ENCODE measurements around the gene HBD.

Gene HBD

DNA sequence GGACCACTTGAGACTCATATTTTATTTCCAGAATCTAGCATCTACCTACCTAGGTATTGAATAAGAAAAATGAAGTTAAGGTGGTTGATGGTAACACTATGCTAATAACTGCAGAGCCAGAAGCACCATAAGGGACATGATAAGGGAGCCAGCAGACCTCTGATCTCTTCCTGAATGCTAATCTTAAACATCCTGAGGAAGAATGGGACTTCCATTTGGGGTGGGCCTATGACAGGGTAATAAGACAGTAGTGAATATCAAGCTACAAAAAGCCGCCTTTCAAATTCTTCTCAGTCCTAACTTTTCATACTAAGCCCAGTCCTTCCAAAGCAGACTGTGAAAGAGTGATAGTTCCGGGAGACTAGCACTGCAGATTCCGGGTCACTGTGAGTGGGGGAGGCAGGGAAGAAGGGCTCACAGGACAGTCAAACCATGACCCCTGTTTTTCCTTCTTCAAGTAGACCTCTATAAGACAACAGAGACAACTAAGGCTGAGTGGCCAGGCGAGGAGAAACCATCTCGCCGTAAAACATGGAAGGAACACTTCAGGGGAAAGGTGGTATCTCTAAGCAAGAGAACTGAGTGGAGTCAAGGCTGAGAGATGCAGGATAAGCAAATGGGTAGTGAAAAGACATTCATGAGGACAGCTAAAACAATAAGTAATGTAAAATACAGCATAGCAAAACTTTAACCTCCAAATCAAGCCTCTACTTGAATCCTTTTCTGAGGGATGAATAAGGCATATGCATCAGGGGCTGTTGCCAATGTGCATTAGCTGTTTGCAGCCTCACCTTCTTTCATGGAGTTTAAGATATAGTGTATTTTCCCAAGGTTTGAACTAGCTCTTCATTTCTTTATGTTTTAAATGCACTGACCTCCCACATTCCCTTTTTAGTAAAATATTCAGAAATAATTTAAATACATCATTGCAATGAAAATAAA is 9.5 kb downstream of the HBD start:
- no peaks in the 10 kb centered on the region for H3K4me1 ChIP-seq (ENCODE audit: control insufficient read depth in 2 of 2, insufficient read depth in 2 of 2, low read length in 2 of 2)
- no peaks in the 10 kb centered on the region for H3K9me3 ChIP-seq (ENCODE audit: control insufficient read depth in 2 of 2, low read length in 2 of 2)
- H3K27ac ChIP-seq (ENCODE audit: low read depth in 2 of 2, low read length in 2 of 2): no peak overlapping the region
- no peaks in the 10 kb centered on the region for H3K36me3 ChIP-seq (ENCODE audit: control insufficient read depth in 2 of 2, insufficient read depth in 2 of 2, low read length in 2 of 2)
- H3K9ac ChIP-seq (ENCODE audit: low read depth in 1 of 2, low read length in 2 of 2): no peak overlapping the region
- H3K4me3 ChIP-seq (ENCODE audit: low read length in 2 of 2): no peak overlapping the region
- H3K27me3 ChIP-seq (ENCODE audit: control insufficient read depth in 2 of 2, insufficient read depth in 2 of 2, low read length in 2 of 2): no peaks in the 10 kb centered on the region

- Histone ChIP-seq H3K9ac (ENCODE audit: low read depth in 1 of 2, low read length in 2 of 2) (no peak overlapping the region), H3K9me3 (ENCODE audit: control insufficient read depth in 2 of 2, low read length in 2 of 2) (no peaks in the 10 kb centered on the region), H3K4me3 (ENCODE audit: low read length in 2 of 2) (no peak overlapping the region), H3K4me1 (ENCODE audit: control insufficient read depth in 2 of 2, insufficient read depth in 2 of 2, low read length in 2 of 2) (no peaks in the 10 kb centered on the region), H3K36me3 (ENCODE audit: control insufficient read depth in 2 of 2, insufficient read depth in 2 of 2, low read length in 2 of 2) (no peaks in the 10 kb centered on the region), H3K27me3 (ENCODE audit: control insufficient read depth in 2 of 2, insufficient read depth in 2 of 2, low read length in 2 of 2) (no peaks in the 10 kb centered on the region), H3K27ac (ENCODE audit: low read depth in 2 of 2, low read length in 2 of 2) (no peak overlapping the region)
Observed at GRCh38 chr11:5223686-5224085, 10.6 kb downstream of the HBD start.

GRCh38 chr11:5223146-5223545 is 11.1 kb downstream of the HBD start:
- Histone ChIP-seq H3K4me1 (ENCODE audit: control insufficient read depth in 2 of 2, insufficient read depth in 2 of 2, low read length in 2 of 2) (no peaks in the 10 kb centered on the region), H3K9me3 (ENCODE audit: control insufficient read depth in 2 of 2, low read length in 2 of 2) (no peaks in the 10 kb centered on the region), H3K36me3 (ENCODE audit: control insufficient read depth in 2 of 2, insufficient read depth in 2 of 2, low read length in 2 of 2) (no peaks in the 10 kb centered on the region), H3K27ac (ENCODE audit: low read depth in 2 of 2, low read length in 2 of 2) (no peak overlapping the region), H3K9ac (ENCODE audit: low read depth in 1 of 2, low read length in 2 of 2) (no peak overlapping the region), H3K4me3 (ENCODE audit: low read length in 2 of 2) (no peak overlapping the region), H3K27me3 (ENCODE audit: control insufficient read depth in 2 of 2, insufficient read depth in 2 of 2, low read length in 2 of 2) (no peaks in the 10 kb centered on the region)

- no peak overlapping the region for H3K4me3 ChIP-seq (ENCODE audit: low read length in 2 of 2)
- no peaks in the 10 kb centered on the region for H3K4me1 ChIP-seq (ENCODE audit: control insufficient read depth in 2 of 2, insufficient read depth in 2 of 2, low read length in 2 of 2)
- no peaks in the 10 kb centered on the region for H3K27me3 ChIP-seq (ENCODE audit: control insufficient read depth in 2 of 2, insufficient read depth in 2 of 2, low read length in 2 of 2)
- H3K9me3 ChIP-seq (ENCODE audit: control insufficient read depth in 2 of 2, low read length in 2 of 2): no peaks in the 10 kb centered on the region
- no peaks in the 10 kb centered on the region for H3K36me3 ChIP-seq (ENCODE audit: control insufficient read depth in 2 of 2, insufficient read depth in 2 of 2, low read length in 2 of 2)
- no peak overlapping the region for H3K27ac ChIP-seq (ENCODE audit: low read depth in 2 of 2, low read length in 2 of 2)
- H3K9ac ChIP-seq (ENCODE audit: low read depth in 1 of 2, low read length in 2 of 2): no peak overlapping the region
Observed at GRCh38 chr11:5210376-5210885, 23.9 kb downstream of the HBD start.

GRCh38 chr11:5204787-5205186 is 29.5 kb downstream of the HBD start:
- no peaks in the 10 kb centered on the region for H3K27me3 ChIP-seq (ENCODE audit: control insufficient read depth in 2 of 2, insufficient read depth in 2 of 2, low read length in 2 of 2)
- H3K27ac ChIP-seq (ENCODE audit: low read depth in 2 of 2, low read length in 2 of 2): no peak overlapping the region
- H3K9ac ChIP-seq (ENCODE audit: low read depth in 1 of 2, low read length in 2 of 2): no peak overlapping the region
- no peaks in the 10 kb centered on the region for H3K4me1 ChIP-seq (ENCODE audit: control insufficient read depth in 2 of 2, insufficient read depth in 2 of 2, low read length in 2 of 2)
- H3K36me3 ChIP-seq (ENCODE audit: control insufficient read depth in 2 of 2, insufficient read depth in 2 of 2, low read length in 2 of 2): no peaks in the 10 kb centered on the region
- no peaks in the 10 kb centered on the region for H3K9me3 ChIP-seq (ENCODE audit: control insufficient read depth in 2 of 2, low read length in 2 of 2)
- no peak overlapping the region for H3K4me3 ChIP-seq (ENCODE audit: low read length in 2 of 2)

GRCh38 chr11:5203366-5203765 is 30.9 kb downstream of the HBD start:
- Histone ChIP-seq H3K4me1 (ENCODE audit: control insufficient read depth in 2 of 2, insufficient read depth in 2 of 2, low read length in 2 of 2) (no peaks in the 10 kb centered on the region), H3K9ac (ENCODE audit: low read depth in 1 of 2, low read length in 2 of 2) (no peak overlapping the region), H3K27me3 (ENCODE audit: control insufficient read depth in 2 of 2, insufficient read depth in 2 of 2, low read length in 2 of 2) (no peaks in the 10 kb centered on the region), H3K36me3 (ENCODE audit: control insufficient read depth in 2 of 2, insufficient read depth in 2 of 2, low read length in 2 of 2) (no peaks in the 10 kb centered on the region), H3K27ac (ENCODE audit: low read depth in 2 of 2, low read length in 2 of 2) (no peak overlapping the region), H3K9me3 (ENCODE audit: control insufficient read depth in 2 of 2, low read length in 2 of 2) (no peaks in the 10 kb centered on the region), H3K4me3 (ENCODE audit: low read length in 2 of 2) (no peak overlapping the region)

GRCh38 chr11:5200582-5200981 is 33.7 kb downstream of the HBD start, which contains the start of gene OR51V1:
OR51V1 (minus strand) TSS chr11:5200682; CDS start chr11:5200682, 0 bp downstream.
- Histone ChIP-seq H3K27ac (ENCODE audit: low read depth in 2 of 2, low read length in 2 of 2) (no peak within 1 kb of the TSS), H3K9ac (ENCODE audit: low read depth in 1 of 2, low read length in 2 of 2) (no peak within 1 kb of the TSS), H3K4me1 (ENCODE audit: control insufficient read depth in 2 of 2, insufficient read depth in 2 of 2, low read length in 2 of 2) (no peaks in the 10 kb centered on the region), H3K36me3 (ENCODE audit: control insufficient read depth in 2 of 2, insufficient read depth in 2 of 2, low read length in 2 of 2) (no peaks in the 10 kb centered on the region), H3K9me3 (ENCODE audit: control insufficient read depth in 2 of 2, low read length in 2 of 2) (no peaks in the 10 kb centered on the region), H3K4me3 (ENCODE audit: low read length in 2 of 2) (no peak within 1 kb of the TSS), H3K27me3 (ENCODE audit: control insufficient read depth in 2 of 2, insufficient read depth in 2 of 2, low read length in 2 of 2) (no peaks in the 10 kb centered on the region)

GRCh38 chr11:5198285-5198684 is 36.0 kb downstream of the HBD start:
- H3K27me3 ChIP-seq (ENCODE audit: control insufficient read depth in 2 of 2, insufficient read depth in 2 of 2, low read length in 2 of 2): no peaks in the 10 kb centered on the region
- no peaks in the 10 kb centered on the region for H3K4me1 ChIP-seq (ENCODE audit: control insufficient read depth in 2 of 2, insufficient read depth in 2 of 2, low read length in 2 of 2)
- H3K27ac ChIP-seq (ENCODE audit: low read depth in 2 of 2, low read length in 2 of 2): no peak overlapping the region
- H3K36me3 ChIP-seq (ENCODE audit: control insufficient read depth in 2 of 2, insufficient read depth in 2 of 2, low read length in 2 of 2): no peaks in the 10 kb centered on the region
- H3K9me3 ChIP-seq (ENCODE audit: control insufficient read depth in 2 of 2, low read length in 2 of 2): no peaks in the 10 kb centered on the region
- H3K4me3 ChIP-seq (ENCODE audit: low read length in 2 of 2): no peak overlapping the region
- no peak overlapping the region for H3K9ac ChIP-seq (ENCODE audit: low read depth in 1 of 2, low read length in 2 of 2)

DNA sequence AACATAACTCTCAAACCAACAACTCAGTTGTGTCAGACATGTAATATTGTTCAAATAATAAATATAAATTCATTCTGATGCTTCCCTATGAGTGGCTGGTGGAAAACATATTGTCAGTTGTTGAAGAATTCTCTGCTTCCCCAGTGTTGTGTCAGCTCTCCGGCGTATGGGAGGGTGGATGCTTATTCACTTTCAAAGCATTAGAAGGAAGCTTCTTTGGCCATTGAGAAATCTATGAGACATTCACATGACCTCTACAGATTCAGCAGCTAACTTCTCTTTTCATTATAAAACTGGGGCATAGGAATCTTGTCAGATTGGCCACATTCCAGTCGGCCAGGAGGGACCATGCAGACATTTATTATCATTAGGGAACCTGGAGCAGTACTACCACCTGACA is 36.7 kb downstream of the HBD start:
- Histone ChIP-seq H3K27me3 (ENCODE audit: control insufficient read depth in 2 of 2, insufficient read depth in 2 of 2, low read length in 2 of 2) (no peaks in the 10 kb centered on the region), H3K36me3 (ENCODE audit: control insufficient read depth in 2 of 2, insufficient read depth in 2 of 2, low read length in 2 of 2) (no peaks in the 10 kb centered on the region), H3K27ac (ENCODE audit: low read depth in 2 of 2, low read length in 2 of 2) (no peak overlapping the region), H3K9ac (ENCODE audit: low read depth in 1 of 2, low read length in 2 of 2) (no peak overlapping the region), H3K4me3 (ENCODE audit: low read length in 2 of 2) (no peak overlapping the region), H3K9me3 (ENCODE audit: control insufficient read depth in 2 of 2, low read length in 2 of 2) (no peaks in the 10 kb centered on the region), H3K4me1 (ENCODE audit: control insufficient read depth in 2 of 2, insufficient read depth in 2 of 2, low read length in 2 of 2) (no peaks in the 10 kb centered on the region)

- Histone ChIP-seq H3K4me1 (ENCODE audit: control insufficient read depth in 2 of 2, insufficient read depth in 2 of 2, low read length in 2 of 2) (no peaks in the 10 kb centered on the region), H3K9ac (ENCODE audit: low read depth in 1 of 2, low read length in 2 of 2) (no peak overlapping the region), H3K36me3 (ENCODE audit: control insufficient read depth in 2 of 2, insufficient read depth in 2 of 2, low read length in 2 of 2) (no peaks in the 10 kb centered on the region), H3K4me3 (ENCODE audit: low read length in 2 of 2) (no peak overlapping the region), H3K9me3 (ENCODE audit: control insufficient read depth in 2 of 2, low read length in 2 of 2) (no peaks in the 10 kb centered on the region), H3K27me3 (ENCODE audit: control insufficient read depth in 2 of 2, insufficient read depth in 2 of 2, low read length in 2 of 2) (no peaks in the 10 kb centered on the region), H3K27ac (ENCODE audit: low read depth in 2 of 2, low read length in 2 of 2) (no peak overlapping the region)
Observed at GRCh38 chr11:5196731-5197130, 37.6 kb downstream of the HBD start.
